Central memory CD8-positive, alpha-beta T cell (primary cell): ENCODE data around the gene STYXL2.

ENCODE experiments used
- ATAC-seq: fragments of 150-1000 bp; cut with Tn5 transposase; replicated peaks from 2 replicates; pipeline ENCODE4 v1.10.0; 2022; ENCODE audit warnings: mild to moderate bottlenecking, moderate FRiP score, moderate number of reproducible peaks; ENCODE audit not compliant: poor library complexity, severe bottlenecking; ENCODE audit errors: extremely low read depth
- DNase-seq, 2 donors: peaks; one replicate each; pipeline ENCODE4 v3.0.0; 2021; ENCODE audit warnings: low spot score in 2 of 2
- H3K27ac Mint-ChIP-seq: one replicate; pipeline ENCODE4 v1.8.0; 2022; ENCODE audit warnings: low read depth, mild to moderate bottlenecking, moderate library complexity, mixed read lengths
- H3K27me3 Mint-ChIP-seq: one replicate; pipeline ENCODE4 v1.8.0; 2022; ENCODE audit warnings: mixed read lengths
- H3K36me3 Mint-ChIP-seq: one replicate; pipeline ENCODE4 v1.8.0; 2022; ENCODE audit warnings: mild to moderate bottlenecking, moderate library complexity, mixed read lengths; ENCODE audit not compliant: insufficient read depth
- H3K4me1 Mint-ChIP-seq: one replicate; pipeline ENCODE4 v1.8.0; 2022; ENCODE audit warnings: mixed read lengths
- H3K4me3 Mint-ChIP-seq: one replicate; pipeline ENCODE4 v1.8.0; 2022; ENCODE audit warnings: mild to moderate bottlenecking, moderate library complexity, mixed read lengths
- H3K9me3 Mint-ChIP-seq: one replicate; pipeline ENCODE4 v1.8.0; 2022; ENCODE audit warnings: mixed read lengths

Gene STYXL2

DNA sequence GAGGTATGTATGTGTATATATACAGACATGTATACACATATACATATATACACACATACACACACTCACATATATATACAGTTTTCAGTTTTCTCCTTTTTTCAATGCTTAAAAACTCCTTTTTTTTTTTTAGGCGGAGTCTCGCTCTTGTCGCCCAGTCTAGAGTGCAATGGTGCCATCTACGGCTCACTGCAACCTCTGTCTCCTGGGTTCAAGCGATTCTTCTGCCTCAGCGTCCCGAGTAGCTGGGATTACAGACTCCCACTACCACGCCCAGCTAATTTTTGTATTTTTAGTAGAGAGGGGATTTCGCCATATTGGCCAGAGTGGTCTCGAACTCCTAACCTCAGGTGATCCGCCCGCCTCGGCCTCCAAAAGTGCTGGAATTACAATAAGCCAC, 27.0 kb downstream of the STYXL2 start:
- ATAC-seq (no peak), DNase-seq (no peak)
- H3K9me3 Mint-ChIP-seq, result no peaks in the 10 kb centered on the region
- no peaks in the 10 kb centered on the region for H3K4me1 Mint-ChIP-seq
- no peak overlapping the region for H3K27ac Mint-ChIP-seq
- H3K4me3 Mint-ChIP-seq, result peak overlapping the region; percentile 78
- no peaks in the 10 kb centered on the region for H3K36me3 Mint-ChIP-seq
- peaks cover 22% of the 10 kb centered on the region for H3K27me3 Mint-ChIP-seq

DNA sequence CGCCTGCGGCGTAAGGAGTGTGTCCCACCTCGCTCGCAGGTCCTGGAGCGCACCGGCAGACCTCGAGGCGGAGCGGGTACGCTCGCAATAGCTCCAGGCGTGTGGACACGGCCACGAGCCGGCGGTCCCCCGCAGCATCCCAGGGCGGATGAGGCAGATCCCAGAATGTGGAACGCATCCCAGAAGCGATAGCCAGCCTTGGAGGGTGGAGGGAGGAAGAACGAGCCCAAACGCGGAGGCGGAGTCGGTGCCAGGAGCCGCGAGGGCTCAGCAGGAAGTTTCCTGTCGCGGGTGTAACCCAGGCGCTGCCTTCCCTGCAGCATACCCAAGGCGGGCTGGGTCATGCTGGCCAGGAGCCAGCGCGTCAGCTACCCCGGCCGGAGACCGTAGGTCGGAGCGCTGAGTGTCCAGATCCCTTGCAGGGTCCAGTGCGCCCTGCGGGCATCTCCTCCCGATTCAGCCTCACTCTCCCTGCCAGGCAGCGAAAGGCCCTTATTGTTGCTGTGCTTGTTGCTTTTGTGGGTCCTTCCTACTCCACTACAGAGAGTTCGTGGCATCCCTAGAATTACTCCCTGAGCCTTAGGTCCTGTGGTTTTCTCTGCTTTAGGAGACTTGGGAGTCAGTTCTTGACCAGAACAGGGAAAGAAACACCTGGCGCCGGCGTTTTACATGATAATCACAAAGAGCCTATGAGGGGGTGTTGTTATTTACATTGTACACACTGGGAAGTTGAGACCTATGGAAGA, 27.7 kb downstream of the STYXL2 start:
- DNase-seq, result no peak

DNA sequence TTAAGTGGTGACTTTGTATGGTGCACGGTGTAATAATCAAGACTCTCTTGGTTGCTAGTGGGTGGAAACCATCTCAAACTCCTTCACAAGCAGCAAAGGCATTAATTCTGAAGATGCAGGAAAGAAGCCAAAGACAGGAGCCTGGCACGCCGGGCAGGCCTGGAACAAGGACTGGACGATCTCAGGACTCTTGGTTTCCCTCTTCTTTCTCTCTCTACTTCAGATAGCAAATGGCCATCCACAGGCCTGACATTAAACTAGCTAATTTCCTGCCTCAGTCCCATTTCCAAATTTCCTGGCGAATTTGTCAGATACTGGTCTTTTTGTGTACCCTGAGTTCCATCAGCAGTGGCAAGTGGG, 28.2 kb downstream of the STYXL2 start:
- Mint-ChIP-seq H3K27me3 (peaks cover 34% of the 10 kb centered on the region), H3K27ac (no peak overlapping the region), H3K9me3 (no peaks in the 10 kb centered on the region), H3K36me3 (no peaks in the 10 kb centered on the region), H3K4me1 (no peaks in the 10 kb centered on the region), H3K4me3 (peak overlapping the region; percentile 78)
- no peak for DNase-seq
- no peak for ATAC-seq

More for the DNA sequence above, 27.7 kb downstream of the STYXL2 start:
- Mint-ChIP-seq H3K27ac (no peak overlapping the region), H3K4me3 (peak overlapping the region; percentile 78), H3K36me3 (no peaks in the 10 kb centered on the region), H3K4me1 (no peaks in the 10 kb centered on the region), H3K9me3 (no peaks in the 10 kb centered on the region), H3K27me3 (peaks cover 29% of the 10 kb centered on the region)
- no peak for ATAC-seq

DNA sequence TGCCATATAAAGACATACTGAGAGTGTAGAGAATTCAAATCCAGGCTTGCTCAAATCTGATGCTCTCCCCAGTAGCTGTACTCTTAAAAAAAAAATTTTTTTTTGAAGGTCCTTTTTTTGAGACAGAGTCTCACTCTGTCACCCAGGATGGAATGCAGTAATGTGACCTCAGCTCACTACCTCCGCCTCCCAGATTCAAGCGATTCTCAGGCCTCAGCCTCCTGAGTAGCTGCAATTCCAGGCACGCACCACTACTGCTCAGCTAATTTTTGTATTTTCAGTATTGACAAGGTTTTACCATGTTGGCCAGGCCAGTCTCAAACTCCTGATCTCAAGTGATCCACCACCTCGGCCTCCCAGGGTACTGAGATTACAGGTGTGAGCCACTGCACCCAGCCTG, 28.7 kb downstream of the STYXL2 start:
- DNase-seq (no peak), ATAC-seq (no peak)
- no peaks in the 10 kb centered on the region for H3K4me1 Mint-ChIP-seq
- peaks cover 39% of the 10 kb centered on the region for H3K27me3 Mint-ChIP-seq
- no peaks in the 10 kb centered on the region for H3K36me3 Mint-ChIP-seq
- H3K9me3 Mint-ChIP-seq, result no peaks in the 10 kb centered on the region
- no peak overlapping the region for H3K4me3 Mint-ChIP-seq
- H3K27ac Mint-ChIP-seq, result no peak overlapping the region

DNA sequence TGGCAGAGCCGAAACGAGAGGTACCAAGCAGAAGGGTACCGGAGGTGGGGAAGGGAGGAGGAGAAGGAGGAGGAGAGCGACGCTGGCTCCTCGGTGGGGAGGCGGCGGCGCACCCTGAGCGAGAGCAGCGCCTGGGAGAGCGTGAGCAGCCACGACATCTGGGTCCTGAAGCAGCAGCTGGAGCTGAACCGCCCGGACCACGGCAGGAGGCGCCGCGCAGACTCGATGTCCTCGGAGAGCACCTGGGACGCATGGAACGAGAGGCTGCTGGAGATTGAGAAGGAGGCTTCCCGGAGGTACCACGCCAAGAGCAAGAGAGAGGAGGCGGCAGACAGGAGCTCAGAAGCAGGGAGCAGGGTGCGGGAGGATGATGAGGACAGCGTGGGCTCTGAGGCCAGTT, 32.4 kb downstream of the STYXL2 start:
- Mint-ChIP-seq H3K9me3 (no peaks in the 10 kb centered on the region), H3K36me3 (no peaks in the 10 kb centered on the region), H3K4me1 (no peaks in the 10 kb centered on the region), H3K27ac (no peak overlapping the region), H3K4me3 (no peak overlapping the region), H3K27me3 (peaks cover 60% of the 10 kb centered on the region)
- DNase-seq (no peak), ATAC-seq (no peak)

DNA sequence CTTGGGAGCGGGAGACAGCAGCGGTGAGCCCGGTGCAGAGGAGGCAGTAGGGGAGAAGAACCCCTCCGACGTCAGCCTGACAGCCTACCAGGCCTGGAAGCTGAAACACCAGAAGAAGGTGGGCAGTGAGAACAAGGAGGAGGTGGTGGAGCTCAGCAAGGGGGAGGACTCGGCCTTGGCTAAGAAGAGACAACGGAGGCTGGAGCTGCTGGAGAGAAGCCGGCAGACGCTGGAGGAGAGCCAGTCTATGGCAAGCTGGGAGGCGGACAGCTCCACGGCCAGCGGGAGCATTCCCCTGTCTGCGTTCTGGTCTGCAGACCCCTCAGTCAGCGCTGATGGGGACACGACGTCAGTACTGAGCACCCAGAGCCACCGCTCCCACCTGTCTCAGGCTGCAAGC, 32.9 kb downstream of the STYXL2 start:
- Mint-ChIP-seq H3K4me1 (no peaks in the 10 kb centered on the region), H3K9me3 (no peaks in the 10 kb centered on the region), H3K4me3 (no peak overlapping the region), H3K36me3 (no peaks in the 10 kb centered on the region), H3K27ac (no peak overlapping the region), H3K27me3 (peaks cover 65% of the 10 kb centered on the region)
- ATAC-seq, result no peak
- DNase-seq, result no peak

DNA sequence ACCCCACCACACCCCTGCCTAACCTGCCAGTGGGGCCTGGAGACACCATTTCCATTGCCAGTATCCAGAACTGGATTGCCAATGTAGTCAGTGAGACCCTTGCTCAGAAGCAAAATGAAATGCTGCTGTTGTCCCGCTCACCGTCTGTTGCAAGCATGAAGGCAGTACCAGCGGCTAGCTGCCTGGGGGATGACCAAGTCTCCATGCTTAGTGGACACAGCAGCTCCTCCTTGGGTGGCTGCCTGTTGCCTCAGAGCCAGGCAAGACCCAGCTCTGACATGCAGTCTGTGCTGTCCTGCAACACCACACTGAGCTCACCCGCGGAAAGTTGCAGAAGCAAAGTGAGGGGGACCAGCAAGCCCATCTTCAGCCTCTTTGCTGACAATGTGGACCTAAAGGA, 33.4 kb downstream of the STYXL2 start:
- Mint-ChIP-seq H3K27ac (no peak overlapping the region), H3K36me3 (no peaks in the 10 kb centered on the region), H3K27me3 (peaks cover 69% of the 10 kb centered on the region), H3K9me3 (no peaks in the 10 kb centered on the region), H3K4me1 (no peaks in the 10 kb centered on the region), H3K4me3 (no peak overlapping the region)
- ATAC-seq (no peak), DNase-seq (no peak)

DNA sequence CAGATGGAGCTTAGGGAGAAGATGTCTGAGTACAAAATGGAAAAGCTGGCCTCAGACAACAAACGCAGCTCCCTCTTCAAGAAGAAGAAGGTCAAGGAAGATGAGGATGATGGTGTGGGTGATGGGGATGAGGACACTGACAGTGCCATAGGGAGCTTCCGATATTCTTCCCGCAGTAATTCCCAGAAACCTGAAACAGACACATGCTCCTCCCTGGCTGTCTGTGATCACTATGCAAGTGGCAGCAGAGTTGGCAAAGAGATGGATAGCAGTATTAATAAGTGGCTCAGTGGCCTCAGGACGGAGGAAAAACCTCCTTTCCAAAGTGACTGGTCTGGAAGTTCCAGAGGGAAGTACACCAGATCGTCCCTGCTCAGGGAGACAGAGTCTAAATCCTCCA, 33.8 kb downstream of the STYXL2 start:
- DNase-seq (no peak), ATAC-seq (no peak)
- Mint-ChIP-seq H3K9me3 (no peaks in the 10 kb centered on the region), H3K4me3 (no peak overlapping the region), H3K4me1 (no peaks in the 10 kb centered on the region), H3K27ac (no peak overlapping the region), H3K27me3 (peaks cover 74% of the 10 kb centered on the region), H3K36me3 (no peaks in the 10 kb centered on the region)

DNA sequence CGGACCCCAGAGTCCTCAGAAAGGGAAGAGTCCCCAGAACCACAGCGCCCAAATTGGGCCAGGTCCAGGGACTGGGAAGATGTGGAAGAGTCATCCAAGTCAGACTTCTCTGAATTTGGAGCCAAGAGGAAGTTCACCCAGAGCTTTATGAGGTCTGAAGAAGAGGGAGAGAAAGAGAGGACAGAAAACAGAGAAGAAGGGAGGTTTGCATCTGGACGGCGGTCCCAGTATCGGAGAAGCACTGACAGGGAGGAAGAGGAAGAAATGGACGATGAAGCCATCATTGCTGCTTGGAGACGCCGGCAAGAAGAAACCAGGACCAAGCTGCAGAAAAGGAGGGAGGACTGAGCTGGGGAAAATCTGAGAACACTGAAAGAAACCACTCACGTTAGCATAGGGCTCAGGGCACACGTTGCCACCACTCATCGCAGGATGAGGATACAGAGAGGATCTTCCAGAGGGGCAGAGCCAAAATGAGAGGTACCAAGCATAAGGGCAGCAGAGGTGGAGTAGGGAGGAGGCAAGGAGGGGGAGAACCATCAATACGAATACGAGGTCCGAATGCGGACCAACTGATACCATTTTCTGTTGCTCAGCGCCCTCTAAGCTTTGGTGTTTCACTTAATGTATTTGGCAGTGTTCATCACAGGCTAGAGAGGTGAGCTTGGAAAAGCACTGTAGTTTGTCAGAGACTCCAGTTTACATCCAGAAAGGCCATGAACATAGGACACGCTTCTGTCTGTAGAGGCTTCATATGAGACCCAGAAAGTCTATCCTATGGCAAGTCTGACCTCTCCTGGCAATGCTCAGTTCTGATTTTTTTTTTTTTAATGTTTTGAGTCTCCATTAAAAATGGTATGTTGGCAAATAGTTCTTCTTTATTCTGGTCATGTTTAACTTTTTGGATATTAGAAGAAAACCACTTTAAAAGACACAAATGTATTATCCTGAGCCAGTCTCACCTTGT, 34.7 kb downstream of the STYXL2 start:
- peaks cover 82% of the 10 kb centered on the region for H3K27me3 Mint-ChIP-seq
- H3K4me1 Mint-ChIP-seq, result no peaks in the 10 kb centered on the region
- no peak for DNase-seq
- no peak overlapping the region for H3K27ac Mint-ChIP-seq
- no peaks in the 10 kb centered on the region for H3K36me3 Mint-ChIP-seq
- H3K4me3 Mint-ChIP-seq, result no peak overlapping the region
- no peaks in the 10 kb centered on the region for H3K9me3 Mint-ChIP-seq
- ATAC-seq, result no peak

DNA sequence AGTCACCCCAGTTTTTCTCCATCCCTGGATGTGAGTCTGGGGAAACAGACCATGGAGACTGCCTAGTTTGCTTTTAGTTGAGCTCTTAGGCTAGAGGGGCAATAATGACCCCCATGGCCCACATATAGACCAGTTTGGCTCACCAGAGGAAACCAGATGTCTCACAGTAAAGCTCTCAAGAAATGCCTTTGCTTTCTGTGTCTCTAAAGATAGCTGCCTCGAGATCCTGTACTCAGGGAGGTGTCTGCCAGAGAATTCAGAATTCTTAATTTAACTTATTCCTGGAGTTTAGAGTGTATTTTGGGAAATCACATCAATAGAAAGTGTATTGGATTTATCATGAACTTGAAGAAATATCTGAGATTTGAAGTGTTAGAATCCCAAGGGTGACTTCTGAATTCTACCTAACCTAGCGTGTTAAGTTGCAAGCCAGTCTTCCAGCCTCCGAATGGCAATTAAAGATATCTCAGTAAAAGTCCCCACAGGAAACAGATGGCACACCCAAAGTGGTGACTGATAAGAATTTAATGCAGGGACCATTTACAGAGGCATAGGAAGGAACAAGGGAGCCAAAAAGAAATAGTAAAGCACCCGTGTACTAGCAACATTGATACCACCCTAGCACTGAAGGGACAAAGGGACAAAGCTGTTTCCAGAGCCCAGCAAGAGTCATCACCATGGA, 37.1 kb downstream of the STYXL2 start:
- DNase-seq (no peak), ATAC-seq (no peak)
- Mint-ChIP-seq H3K27me3 (peaks cover 90% of the 10 kb centered on the region), H3K36me3 (no peaks in the 10 kb centered on the region), H3K4me3 (no peak overlapping the region), H3K27ac (no peak overlapping the region), H3K4me1 (no peaks in the 10 kb centered on the region), H3K9me3 (no peaks in the 10 kb centered on the region)

DNA sequence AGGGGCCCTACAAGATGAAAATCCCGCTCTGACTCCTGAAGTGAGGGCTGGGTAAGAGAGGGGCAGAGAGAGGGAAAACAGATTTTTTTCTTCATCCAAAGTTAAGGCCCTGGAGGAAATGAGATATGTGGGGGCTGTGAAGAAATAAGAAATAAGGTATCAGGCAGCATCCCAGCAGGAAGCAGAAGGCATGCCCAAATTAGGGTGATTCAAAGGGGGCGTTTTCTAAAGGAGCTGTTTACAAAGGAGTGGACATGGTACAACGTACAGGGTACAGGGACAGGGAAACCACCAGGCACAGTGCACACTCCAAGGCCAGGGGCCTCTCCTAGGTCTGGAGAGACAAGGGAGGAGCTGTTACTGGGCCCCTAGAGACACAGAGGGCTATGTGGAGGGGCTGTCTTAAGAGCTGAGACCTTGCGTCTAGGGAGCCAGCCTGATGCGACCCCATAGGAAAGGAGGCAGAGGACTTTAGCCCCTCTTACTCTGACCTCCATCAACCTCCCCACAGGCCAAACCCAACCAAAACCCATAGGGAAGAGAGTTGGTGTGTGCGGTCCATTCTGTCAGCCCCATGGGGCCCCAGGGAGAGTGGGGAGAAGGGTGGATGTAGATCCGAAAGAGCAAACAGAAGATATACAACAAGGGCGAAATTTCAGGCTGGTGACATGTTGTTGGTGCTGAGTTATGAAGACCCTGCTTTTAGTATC, 38.6 kb downstream of the STYXL2 start:
- no peak for ATAC-seq
- Mint-ChIP-seq H3K27ac (no peak overlapping the region), H3K4me1 (no peaks in the 10 kb centered on the region), H3K27me3 (peaks cover 83% of the 10 kb centered on the region), H3K36me3 (no peaks in the 10 kb centered on the region), H3K9me3 (no peaks in the 10 kb centered on the region), H3K4me3 (no peak overlapping the region)
- no peak for DNase-seq

DNA sequence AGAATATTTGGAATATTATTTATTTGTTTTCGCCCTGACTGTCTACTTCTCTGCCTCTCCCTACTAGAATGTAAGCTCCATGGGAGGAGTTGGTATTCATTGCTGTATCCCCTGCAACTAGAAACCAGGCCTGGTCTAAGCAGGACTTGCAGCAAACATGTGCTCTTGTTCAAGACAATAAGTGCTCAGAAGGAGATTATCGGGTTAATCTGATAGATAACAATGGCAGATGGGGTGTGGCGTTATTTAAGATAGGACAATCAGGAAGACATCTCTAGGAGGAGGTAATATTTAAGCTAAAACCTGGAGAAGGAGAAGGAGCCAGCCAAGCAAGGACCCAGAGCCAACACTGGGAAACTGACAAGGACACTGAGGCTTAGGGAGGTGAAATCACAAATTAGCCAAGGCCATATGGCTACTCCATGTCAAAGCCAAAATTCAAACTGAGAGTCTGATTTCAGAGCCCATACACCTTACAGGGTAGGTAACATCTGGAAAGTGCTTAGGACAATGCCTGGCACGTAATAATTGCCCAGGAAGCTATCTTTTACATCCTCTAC, 41.5 kb downstream of the STYXL2 start:
- no peak overlapping the region for H3K27ac Mint-ChIP-seq
- peaks cover 62% of the 10 kb centered on the region for H3K27me3 Mint-ChIP-seq
- H3K36me3 Mint-ChIP-seq, result no peaks in the 10 kb centered on the region
- ATAC-seq (no peak), DNase-seq (no peak)
- H3K9me3 Mint-ChIP-seq, result no peaks in the 10 kb centered on the region
- no peaks in the 10 kb centered on the region for H3K4me1 Mint-ChIP-seq
- H3K4me3 Mint-ChIP-seq, result no peak overlapping the region
